CD4-positive, alpha-beta T cell treated with Interferon alpha-2 for 1 hour (primary cell): Measurements from ENCODE around the gene UBE2J2.
A peak's percentile ranks its signal among the peaks of the same experiment; 100 is the strongest.

Experiments used
- DNase-seq, 2 donors: peaks; one replicate each; pipeline ENCODE4 v3.0.0-alpha.2; 2020 to 2022

The UBE2J2 gene

GRCh38 chr1:1223891-1224290, 49.8 kb downstream of the UBE2J2 start:
- DNase-seq = no peak

DNA sequence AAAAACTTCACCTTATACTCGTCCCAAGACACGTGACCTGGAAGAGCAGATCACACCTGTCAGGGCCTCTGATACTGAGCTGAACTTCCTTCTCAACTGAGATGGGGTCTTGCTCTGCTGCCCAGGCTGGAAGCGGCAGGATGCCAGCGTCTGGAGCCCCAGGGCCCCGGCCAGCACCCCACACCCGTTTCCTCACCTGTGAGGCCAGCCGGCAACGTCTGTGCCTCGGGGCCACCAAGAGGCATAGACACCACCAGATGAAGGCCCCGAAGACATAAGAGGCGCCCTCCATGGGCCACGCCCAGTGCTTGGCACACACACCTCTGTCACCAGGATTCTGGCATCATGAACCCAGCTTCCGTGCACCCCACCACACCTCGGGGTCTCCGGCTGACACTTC, 50.3 kb downstream of the UBE2J2 start:
- no peak for DNase-seq

DNA sequence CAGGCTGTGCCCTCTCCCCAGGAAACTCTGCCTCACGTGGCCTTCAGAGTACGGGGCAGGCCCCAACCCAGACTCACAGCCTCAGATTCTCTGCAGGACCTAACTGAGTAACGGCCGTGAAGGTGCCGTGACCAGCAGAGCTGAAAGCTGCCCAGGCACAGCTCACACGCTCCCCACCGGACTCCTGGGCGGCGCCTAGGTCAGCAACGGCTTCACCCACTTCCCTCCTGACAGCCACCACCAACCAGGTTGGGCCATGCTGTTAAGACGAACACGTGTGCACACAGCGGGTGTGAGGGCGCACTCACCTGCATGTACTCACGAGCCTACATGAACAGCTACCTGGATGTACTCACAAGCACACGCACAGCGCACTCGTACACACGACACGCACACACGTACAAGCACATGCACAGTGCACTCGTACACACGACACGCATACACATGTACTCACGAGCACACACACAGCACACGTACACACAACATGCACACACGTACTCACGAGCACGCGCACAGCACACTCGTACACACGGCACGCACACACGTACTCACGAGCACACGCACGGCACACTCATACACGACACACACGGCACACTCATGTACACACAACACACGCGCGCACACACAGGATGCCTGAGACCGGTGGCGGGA, 51.0 kb downstream of the UBE2J2 start:
- no peak for DNase-seq

- no peak for DNase-seq
These were observed 51.6 kb downstream of the UBE2J2 start for GRCh38 chr1:1221887-1222574.

DNA sequence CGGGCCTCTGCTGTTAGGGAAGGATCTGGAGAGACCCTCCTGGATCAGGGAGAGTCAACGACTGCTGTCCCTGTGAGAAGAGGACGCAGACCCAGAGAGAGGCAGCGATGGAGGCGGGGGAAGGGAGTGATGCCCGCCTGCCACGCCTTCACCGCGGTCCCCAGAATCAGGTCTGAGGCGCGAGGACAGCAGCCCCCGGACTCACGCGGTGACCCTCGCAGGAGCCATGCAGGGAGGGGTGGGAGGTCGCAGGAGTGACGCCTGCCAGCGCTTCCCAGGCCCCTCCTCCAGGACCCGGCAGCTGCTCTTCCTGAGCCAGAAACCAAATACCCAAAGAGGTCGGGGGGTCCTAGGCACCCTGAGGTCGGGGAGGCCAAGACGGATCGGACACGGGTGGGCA, 53.5 kb downstream of the UBE2J2 start:
- no peak for DNase-seq

- peak; percentile 56 to 85 for DNase-seq
These were observed 54.3 kb downstream of the UBE2J2 start for GRCh38 chr1:1219341-1219740.

DNA sequence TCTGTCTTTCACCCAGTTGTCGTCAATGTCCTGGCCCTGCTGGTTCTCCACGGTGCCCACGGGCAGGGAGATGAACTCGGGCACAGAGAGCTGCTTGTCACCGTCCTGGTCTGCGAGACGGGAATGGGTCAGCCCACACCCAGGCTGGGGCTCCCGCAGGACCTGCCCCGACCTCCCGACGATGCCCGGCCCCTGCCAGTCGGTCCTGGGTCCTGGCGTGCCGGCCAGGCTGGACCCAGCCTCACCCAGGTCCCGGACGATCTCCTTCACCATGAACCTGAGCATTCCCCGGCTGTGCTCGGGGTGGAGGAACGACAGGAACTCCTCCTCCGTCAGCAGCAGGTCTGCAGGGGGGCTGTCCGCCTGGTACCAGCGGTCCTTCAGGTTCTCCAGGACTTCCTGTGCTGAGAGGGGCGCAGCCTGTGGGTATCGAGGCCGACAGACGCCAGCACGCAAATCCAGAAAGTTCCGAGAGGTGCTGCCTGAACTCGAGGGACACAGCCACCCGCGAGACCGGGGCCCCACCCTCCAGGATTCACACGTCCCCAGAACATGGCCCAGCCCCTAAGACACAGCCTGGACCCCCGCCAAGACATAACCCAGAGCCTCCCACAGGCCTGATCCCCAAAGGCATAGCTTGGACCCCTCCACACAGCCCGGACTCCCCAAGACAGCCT, 55.0 kb downstream of the UBE2J2 start:
- no peak for DNase-seq

DNA sequence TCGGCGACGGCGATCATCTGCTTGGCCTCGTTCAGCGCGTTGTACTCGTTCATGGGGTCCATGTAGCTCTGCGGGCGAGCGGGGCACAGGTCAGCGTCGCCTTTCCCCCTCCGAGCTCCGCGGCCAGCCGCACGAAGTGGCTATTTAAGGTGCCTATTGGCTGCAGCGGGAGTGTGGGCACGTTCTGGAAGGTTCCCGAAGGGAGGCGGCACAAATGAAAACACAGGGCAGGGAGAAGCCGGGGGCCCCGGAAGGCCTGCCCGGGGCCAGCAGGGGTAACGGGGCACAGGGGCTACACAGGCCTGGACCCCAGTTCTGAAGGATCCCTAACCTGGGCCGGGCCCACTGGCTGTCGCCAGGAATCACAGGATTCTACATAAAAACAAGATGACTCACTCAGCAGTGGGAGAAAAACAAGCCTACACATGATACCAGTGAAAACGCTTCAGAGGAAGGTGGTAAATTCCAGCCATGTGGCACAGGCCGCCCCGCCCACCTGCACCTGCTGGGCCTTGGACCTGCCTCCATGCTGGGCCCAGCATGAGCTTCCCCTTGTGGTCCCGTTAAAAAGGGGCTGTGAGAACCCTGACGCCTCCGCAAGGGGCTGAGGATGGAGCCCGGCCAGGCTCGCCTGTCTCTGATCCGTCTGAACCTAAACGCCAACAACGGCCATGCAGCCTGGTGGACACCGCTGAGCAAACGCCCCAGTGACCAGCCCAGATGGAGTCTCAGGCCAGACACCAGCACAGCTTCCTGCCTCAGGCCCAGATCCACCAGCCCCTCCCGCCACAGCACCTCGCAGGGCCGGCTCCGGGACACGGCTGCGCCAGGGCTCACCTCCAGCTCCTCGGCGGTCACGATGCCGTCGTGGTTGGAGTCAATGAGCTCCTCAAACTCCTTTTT, 55.8 kb downstream of the UBE2J2 start:
- DNase-seq = peak in 1 of 2 donors; percentile 56

GRCh38 chr1:1216770-1217620, 56.7 kb downstream of the UBE2J2 start:
- DNase-seq = peak; percentile 50 to 86

- no peak for DNase-seq
These were observed 57.6 kb downstream of the UBE2J2 start for GRCh38 chr1:1215881-1216605.

DNA sequence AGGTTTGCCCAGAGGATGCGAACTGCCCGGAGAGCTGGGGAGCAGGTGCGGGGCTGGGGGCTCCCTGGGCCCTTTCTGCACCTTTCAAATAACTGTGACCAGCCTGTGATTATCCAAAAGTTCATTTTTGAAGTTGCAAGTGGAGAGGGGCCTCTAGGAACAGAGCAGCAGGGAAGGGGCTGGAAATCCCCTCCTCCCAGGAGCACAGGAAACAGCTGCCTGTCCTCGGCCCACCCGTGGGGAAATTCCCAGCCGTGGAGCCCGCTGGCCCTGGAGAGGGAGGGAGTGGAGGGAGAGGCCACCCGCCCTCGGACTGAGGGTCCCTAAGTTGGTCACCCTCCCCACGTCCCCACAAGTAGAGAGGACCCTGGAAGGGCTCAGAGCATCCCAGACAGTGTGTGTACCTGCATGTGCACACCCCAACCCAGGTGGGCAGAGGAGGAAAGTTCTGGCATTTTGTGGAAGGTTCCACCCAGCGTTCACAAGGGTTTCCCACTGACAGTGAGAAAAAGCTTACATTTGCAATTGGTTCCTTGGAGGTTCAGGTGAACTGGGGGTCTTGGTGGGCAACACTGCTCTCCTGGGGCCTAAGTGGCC, 58.5 kb downstream of the UBE2J2 start:
- DNase-seq = peak in 1 of 2 donors; percentile 63

- peak in 1 of 2 donors; percentile 62 for DNase-seq
These were observed 60.0 kb downstream of the UBE2J2 start, which contains the start of gene TNFRSF4 for GRCh38 chr1:1213345-1214265. Gene TNFRSF4 (minus strand): TSS chr1:1214153. CDS start chr1:1214127, 26 bp downstream.

- peak; percentile 55 to 69 for DNase-seq
These were observed 60.8 kb downstream of the UBE2J2 start for GRCh38 chr1:1212780-1213344.

- no peak for DNase-seq
These were observed 61.9 kb downstream of the UBE2J2 start for GRCh38 chr1:1211541-1212441.

DNA sequence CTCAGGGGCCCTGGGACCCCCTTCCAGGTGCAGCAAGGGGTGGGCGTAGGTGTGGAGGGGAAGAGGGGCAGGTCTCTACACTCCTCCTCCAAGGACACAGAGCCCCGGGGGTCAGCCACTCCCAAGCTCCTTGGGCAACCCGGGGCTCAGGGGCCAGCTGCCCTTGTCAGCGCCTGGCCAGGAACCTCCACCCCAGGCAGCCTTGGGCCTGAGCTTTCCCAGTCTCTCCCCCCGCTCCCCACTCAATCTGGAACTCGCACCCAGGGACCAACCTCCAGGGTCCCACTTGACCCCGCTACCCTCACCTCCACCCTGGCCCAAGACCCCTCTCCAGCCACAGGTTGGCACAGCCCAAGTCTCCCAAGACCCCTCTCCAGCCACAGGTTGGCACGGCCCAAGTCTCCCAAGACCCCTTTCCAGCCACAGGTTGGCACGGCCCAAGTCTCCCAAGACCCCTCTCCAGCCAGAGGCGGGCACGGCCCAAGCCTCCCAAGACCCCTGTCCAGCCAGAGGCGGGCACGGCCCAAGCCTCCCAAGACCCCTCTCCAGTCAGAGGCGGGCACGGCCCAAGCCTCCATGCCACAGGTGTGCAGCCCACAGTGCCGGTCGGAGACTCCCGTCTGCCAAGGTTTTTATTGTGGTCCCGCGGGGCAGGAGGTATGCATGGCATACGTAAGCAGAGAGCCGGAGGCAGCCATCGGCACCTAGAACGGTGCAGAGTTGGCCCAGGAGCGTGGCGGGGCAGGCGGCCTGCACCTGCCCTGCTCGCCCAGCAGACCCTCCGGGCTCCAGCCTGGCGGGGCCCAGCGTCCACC, 62.7 kb downstream of the UBE2J2 start:
- DNase-seq = no peak

DNA sequence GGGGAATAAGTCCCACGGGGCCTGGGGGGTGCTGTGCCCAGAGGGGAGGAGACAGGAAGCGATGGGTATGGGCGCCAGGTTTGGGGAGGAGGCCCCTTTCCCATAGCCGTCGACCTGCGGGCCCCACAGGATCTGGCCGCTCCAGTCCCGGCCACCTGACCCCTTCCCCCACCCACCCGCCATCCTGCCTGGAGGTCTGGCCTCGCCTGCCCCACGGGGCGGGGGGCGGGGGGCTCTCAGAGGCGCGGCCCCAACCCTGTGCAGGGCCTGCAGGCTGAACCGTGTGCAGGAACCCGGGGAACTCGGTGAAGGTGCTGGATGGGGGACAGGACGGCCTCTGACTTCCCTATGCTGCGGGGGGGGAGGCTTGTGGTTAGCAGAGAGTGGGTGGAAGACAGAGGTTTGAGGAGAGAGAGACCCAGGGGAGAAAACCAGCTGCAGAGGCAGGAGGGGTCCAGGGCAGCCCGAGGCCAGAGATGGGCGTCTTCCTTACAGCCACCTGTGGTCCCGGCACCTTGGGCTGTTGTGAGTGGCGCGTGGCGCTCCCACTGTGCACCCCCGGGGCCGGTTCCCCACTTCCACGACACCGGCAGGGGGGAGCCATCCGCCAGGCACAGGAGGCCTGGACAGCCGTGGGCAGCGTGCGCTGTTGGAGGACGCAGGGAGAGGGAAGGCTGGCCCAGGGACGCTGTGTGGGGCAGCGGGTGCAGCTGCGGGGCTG, 64.8 kb downstream of the UBE2J2 start:
- DNase-seq = peak; percentile 34 to 66

- DNase-seq = no peak
These were observed 66.1 kb downstream of the UBE2J2 start for GRCh38 chr1:1207571-1207892.
